Stimulated activated CD4-positive, alpha-beta T cell treated with anti-CD3 and anti-CD28 coated beads, Interleukin-15, amount 100 ng/mL, for 48 hours (primary cell): Measurements from ENCODE around the gene NEGR1.

Experiments used
- DNase-seq, 2 donors: peaks; one replicate each; pipeline ENCODE4 v3.0.0-alpha.2; 2020; ENCODE audit warnings: low read depth in 2 of 2

Gene NEGR1

GRCh38 chr1:71634159-71634558 lies 648.2 kb downstream of the NEGR1 start:
- DNase-seq: no peak

GRCh38 chr1:71630073-71630472 lies 652.3 kb downstream of the NEGR1 start:
- DNase-seq: no peak

- DNase-seq: no peak
These were observed 657.3 kb downstream of the NEGR1 start for GRCh38 chr1:71625004-71625403.

- no peak for DNase-seq
These were observed 658.5 kb downstream of the NEGR1 start for GRCh38 chr1:71623888-71624287.

- no peak for DNase-seq
These were observed 660.6 kb downstream of the NEGR1 start for GRCh38 chr1:71621785-71622184.

- no peak for DNase-seq
These were observed 663.4 kb downstream of the NEGR1 start for GRCh38 chr1:71618766-71619530.

GRCh38 chr1:71618191-71618590 lies 664.1 kb downstream of the NEGR1 start:
- DNase-seq: no peak

GRCh38 chr1:71610476-71610875 lies 671.9 kb downstream of the NEGR1 start:
- no peak for DNase-seq

- no peak for DNase-seq
These were observed 679.1 kb downstream of the NEGR1 start for GRCh38 chr1:71603044-71603776.

GRCh38 chr1:71600023-71600422 lies 682.3 kb downstream of the NEGR1 start:
- no peak for DNase-seq

- no peak for DNase-seq
These were observed 683.0 kb downstream of the NEGR1 start for GRCh38 chr1:71599306-71599705.

- no peak for DNase-seq
These were observed 688.8 kb downstream of the NEGR1 start for GRCh38 chr1:71593523-71593922.

- DNase-seq: no peak
These were observed 689.6 kb downstream of the NEGR1 start for GRCh38 chr1:71592646-71593274.

- DNase-seq: no peak
These were observed 693.3 kb downstream of the NEGR1 start for GRCh38 chr1:71589005-71589404.

- DNase-seq: no peak
These were observed 694.4 kb downstream of the NEGR1 start for GRCh38 chr1:71587961-71588360.

GRCh38 chr1:71586030-71586429 lies 696.3 kb downstream of the NEGR1 start:
- DNase-seq: no peak

- DNase-seq: no peak
These were observed 698.6 kb downstream of the NEGR1 start for GRCh38 chr1:71583756-71584155.

- no peak for DNase-seq
These were observed 699.7 kb downstream of the NEGR1 start for GRCh38 chr1:71582673-71583072.

- DNase-seq: no peak
These were observed 704.7 kb downstream of the NEGR1 start for GRCh38 chr1:71577451-71578131.

- no peak for DNase-seq
These were observed 710.3 kb downstream of the NEGR1 start for GRCh38 chr1:71572038-71572437.

GRCh38 chr1:71566413-71566812 lies 715.9 kb downstream of the NEGR1 start:
- DNase-seq: no peak

GRCh38 chr1:71565831-71566230 lies 716.5 kb downstream of the NEGR1 start:
- no peak for DNase-seq
